Motor neuron (in vitro differentiated cells): ENCODE results near the gene SPTBN4. TPM values are rescaled to one million over a fixed set of nuclear protein-coding genes. Genes with fewer than 3 reads are reported as not detected.
"Not testable (repeated sequence)": the region's sequence is repeated elsewhere in the genome, so short reads cannot be mapped to it uniquely, and the experiment has no call there.

Source experiments
- ATAC-seq, 8 experiments: fragments of 200-7000 bp; cut with Tn5 transposase; replicated peaks in 6 of 8; 2 replicates each; pipeline ENCODE4 v1.8.0; 2021; ENCODE audit warnings: mild to moderate bottlenecking in 8 of 8, moderate library complexity in 8 of 8
- H3K27ac ChIP-seq, 2 donors: fragments of 250-450 bp; sonication (Bioruptor Pico); 2 replicates each; pipeline ENCODE4 v1.9.0; 2021; ENCODE audit warnings: antibody characterized with exemption in 2 of 2, mild to moderate bottlenecking in 2 of 2, moderate library complexity in 1 of 2
- H3K4me1 ChIP-seq, 2 donors: fragments of 250-450 bp; sonication (Bioruptor Pico); replicated peaks in 1 of 2; 2 replicates each; pipeline ENCODE4 v1.6.1; 2021; ENCODE audit warnings: antibody characterized with exemption in 2 of 2, mild to moderate bottlenecking in 2 of 2, moderate library complexity in 1 of 2
- H3K4me3 ChIP-seq, 5 donors: fragments of 250-450 bp; sonication (Bioruptor Pico); 2 replicates each; pipeline ENCODE4 v1.9.0; 2021; ENCODE audit warnings: antibody characterized with exemption in 5 of 5, mild to moderate bottlenecking in 5 of 5, moderate library complexity in 4 of 5
- WGBS, 10 experiments: fragments of 450-650 bp; shearing (Covaris generic); methylation state at CpG; one replicate each; pipeline ENCODE4 v1.0.0; 2022; 5-methylcytosine and 5-hydroxymethylcytosine counted together
- in situ Hi-C, 9 experiments: fragments of 400-800 bp; cut with MboI; loops; one replicate each; pipeline ENCODE4 v1.15.0; 2021; ENCODE audit warnings: low sequenced_read_pairs in 9 of 9, low pct_unique_long_range_greater_than_20kb in 2 of 9; ENCODE audit not compliant: unreplicated experiment in 9 of 9
- total RNA-seq, 8 experiments: library from RNA; unstranded; fragments of 300-600 nt; gene quantifications; 2 replicates each; pipeline versions ENCODE4 v1.2.3 to v1.2.4, GENCODE V29; 2022

Gene SPTBN4
- total RNA-seq, 8 experiments from 2014 or later = 0.56 to 10.1 (median 3.0) TPM

DNA sequence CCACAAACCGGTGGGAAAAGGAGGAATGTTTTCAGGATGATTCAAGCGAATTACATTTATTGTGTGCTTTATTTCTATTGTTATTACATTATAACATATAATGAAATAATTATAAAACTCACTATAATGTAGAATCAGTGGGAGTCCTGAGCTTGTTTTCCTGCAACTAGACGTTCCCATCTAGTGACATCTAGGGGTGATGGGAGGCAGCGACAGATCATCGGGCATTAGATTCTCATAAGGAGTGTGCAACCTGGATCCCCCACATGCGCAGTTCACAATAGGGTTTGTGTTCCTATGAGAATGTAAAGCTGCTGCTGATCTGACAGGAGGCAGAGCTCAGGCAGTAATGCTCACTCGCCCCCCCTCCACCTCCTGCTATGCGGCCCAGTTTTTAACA, 54.5 kb downstream of the SPTBN4 start:
- 40 to 100% (median 73%) methylated on average over 1 to 6 of the region's 8 CpGs; no CpG with 5 or more reads in 3 of the 10 experiments for WGBS, 10 experiments
- Histone ChIP-seq H3K4me1 (no peaks in the 10 kb centered on the region), H3K4me3 (no peak overlapping the region), H3K27ac (no peak overlapping the region)
- no peak for ATAC-seq
- in situ Hi-C loops = no loop called here

DNA sequence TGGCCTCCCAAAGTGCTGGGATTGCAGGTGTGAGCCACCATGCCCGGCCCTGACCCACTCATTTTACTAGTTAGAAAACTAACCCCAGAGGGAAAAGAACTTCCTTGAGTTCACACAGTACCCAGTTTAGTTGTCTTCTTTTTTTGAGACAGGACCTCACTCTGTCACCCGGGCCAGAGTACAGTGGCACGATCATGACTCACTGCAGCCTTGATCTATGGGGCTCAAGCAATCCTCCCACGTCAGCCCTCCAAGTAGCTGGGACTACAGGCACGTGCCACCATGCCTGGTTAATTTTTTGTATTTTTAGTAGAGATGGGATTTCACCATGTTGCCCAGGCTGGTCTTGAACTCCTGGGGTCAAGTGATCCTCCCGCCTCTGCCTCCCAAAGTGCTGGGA, 55.1 kb downstream of the SPTBN4 start:
- in situ Hi-C loops, H3K4me1 ChIP-seq, H3K27ac ChIP-seq, ATAC-seq, H3K4me3 ChIP-seq: not testable (repeated sequence)
- 0 to 96% (median 60%) methylated on average over 1 to 5 of the region's 6 CpGs; no CpG with 5 or more reads in 3 of the 10 experiments for WGBS, 10 experiments

DNA sequence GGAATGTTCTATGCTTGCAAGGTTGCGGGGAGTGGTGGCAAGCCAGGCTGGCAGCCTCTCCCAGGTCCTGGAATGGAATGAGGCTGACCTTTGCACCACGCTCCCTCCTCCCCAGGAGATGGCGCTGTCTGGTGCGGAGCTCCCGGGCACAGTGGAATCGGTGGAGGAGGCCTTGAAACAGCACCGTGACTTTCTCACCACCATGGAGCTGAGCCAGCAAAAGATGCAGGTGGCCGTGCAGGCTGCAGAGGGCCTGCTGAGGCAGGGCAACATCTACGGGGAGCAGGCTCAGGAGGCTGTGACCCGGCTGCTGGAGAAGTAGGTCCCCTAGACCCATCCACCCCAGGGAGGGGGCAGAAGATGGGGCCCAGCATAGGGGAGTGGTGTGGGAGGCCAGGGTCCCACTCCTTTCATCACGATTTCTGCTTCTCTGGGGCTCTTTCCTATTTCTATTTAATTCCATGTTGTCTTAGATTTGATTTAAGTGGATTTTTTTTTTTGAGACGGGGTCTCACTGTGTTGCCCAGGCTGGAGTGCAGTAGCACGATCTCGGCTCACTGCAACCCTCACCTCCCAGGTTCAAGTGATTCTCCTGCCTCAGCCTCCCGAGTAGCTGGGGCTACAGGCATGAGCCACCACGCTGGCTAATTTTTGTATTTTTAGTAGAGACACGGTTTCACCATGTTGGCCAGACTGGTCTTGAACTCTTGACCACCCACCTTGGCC, 56.7 kb downstream of the SPTBN4 start:
- ATAC-seq = peak; percentile 62 to 99 (median 81)
- no peaks in the 10 kb centered on the region for H3K4me1 ChIP-seq
- no peak overlapping the region for H3K27ac ChIP-seq
- H3K4me3 ChIP-seq = no peak overlapping the region
- in situ Hi-C loops = no loop called here
- 0 to 100% (median 50%) methylated on average over 1 to 7 of the region's 17 CpGs; no CpG with 5 or more reads in 4 of the 10 experiments for WGBS, 10 experiments

DNA sequence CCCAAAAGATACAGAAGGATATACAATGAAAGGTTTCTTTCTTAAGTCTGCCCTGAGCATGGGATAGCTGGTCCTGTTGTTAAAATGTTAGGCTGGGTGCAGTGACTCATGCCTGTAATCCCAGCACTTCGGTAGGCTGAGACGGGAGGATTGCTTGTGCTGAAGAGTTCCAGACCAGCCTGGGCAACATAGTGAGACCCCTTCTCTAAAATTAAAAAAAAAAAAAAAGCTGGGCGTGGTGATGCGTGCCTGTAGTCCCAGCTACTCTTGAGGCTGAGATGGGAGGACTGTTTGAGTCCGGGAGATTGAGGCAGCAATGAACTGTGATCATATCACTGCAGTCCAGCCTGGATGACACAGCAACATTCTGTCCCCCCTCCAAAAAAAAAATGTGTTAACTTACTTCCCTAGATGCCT, 57.3 kb downstream of the SPTBN4 start:
- ATAC-seq = no peak
- in situ Hi-C loops = no loop called here

DNA sequence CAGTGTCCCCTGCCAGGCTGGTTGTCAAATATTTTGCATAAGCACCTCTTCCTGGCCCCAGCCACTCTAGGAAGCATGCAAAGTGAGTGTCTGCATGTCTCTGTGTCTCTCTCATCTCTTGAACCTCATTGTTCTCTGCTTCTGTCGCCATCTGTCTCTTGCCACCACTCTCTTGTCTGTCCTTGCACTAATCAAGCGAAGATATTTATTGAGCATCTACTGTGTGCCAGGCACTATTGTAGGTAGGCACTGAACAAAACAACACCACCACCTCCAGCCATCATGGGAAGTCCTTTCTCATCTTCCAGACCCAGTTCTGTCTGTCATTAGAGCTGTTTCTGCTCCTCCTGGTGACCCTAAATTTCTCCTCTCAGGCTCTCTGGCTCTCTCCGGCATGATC, 57.9 kb downstream of the SPTBN4 start:
- ATAC-seq = no peak
- Histone ChIP-seq H3K4me3 (no peak overlapping the region), H3K27ac (no peak overlapping the region), H3K4me1 (peaks cover 0 to 3% of the 10 kb centered on the region in 2 donors)
- in situ Hi-C loops = no loop called here
- 73 to 90% (median 84%) methylated on average over 1 to 3 of the region's 3 CpGs; no CpG with 5 or more reads in 3 of the 10 experiments for WGBS, 10 experiments

More for the DNA sequence above, 57.3 kb downstream of the SPTBN4 start:
- H3K4me3 ChIP-seq = no peak overlapping the region
- no peaks in the 10 kb centered on the region for H3K4me1 ChIP-seq
- H3K27ac ChIP-seq = no peak overlapping the region
- 14 to 100% (median 51%) methylated on average over 1 to 5 of the region's 5 CpGs; no CpG with 5 or more reads in 3 of the 10 experiments for WGBS, 10 experiments

DNA sequence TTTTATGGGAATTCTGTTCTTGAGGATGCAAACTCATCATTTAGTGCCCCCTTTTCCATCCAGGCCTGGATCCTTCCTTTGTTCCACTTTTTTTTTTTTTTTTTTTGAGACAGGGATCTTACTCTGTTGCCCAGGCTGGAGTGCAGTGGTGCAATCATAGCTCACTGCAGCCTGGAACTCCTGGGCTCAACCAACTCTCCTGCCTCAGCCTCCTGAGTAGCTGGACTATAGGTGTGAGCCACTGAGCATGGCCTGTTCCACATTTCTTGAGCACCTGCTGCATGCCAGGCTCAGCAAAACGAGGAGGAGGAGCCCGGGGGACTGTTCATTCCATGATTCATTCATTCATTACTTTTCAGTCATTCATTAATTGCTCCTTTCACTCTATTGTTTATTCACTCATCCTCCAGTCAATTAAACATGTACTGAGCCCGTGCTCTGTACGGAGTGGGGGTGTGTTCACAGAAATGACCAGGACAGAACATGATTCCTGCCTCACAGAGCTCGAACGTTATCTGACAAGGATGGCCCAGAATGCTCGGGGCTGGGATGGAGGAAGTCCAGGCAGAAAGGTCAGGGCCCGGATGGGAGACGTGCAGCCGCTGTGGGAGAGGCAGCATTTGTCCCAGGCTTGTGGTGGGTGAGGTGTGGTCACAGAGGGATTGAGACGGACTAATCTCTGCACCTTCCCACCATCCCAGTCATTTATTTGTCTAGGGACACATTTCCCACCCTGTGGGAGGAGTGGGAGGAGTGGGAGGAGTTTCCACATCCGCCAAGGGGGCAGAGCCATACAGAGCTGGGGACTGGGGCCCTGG, 58.6 kb downstream of the SPTBN4 start:
- Histone ChIP-seq H3K27ac (no peak overlapping the region), H3K4me3 (no peak overlapping the region), H3K4me1 (peaks cover 0 to 6% of the 10 kb centered on the region in 2 donors)
- in situ Hi-C loops = no loop called here
- ATAC-seq = no peak
- 0 to 69% (median 44%) methylated on average over 1 to 7 of the region's 12 CpGs; no CpG with 5 or more reads in 2 of the 10 experiments for WGBS, 10 experiments

DNA sequence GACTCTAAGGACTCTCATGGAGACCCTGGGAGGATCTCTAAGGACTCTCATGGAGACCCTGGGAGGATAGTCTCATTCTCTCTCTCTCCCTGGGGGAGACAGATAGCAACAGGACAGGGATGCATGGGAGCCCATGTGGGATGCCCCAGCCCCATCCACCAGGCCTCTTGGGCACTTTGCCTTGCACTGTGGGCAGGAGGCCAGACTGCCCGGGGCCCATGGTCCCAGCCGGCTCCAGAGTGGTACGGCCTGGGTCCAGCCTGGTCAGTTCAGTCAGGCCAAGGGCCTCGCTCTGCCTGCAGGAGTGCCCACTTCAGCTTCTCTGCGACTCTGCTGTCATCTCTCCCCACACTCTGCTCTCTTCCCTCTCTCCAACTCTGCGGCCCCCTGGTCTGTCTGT, 61.3 kb downstream of the SPTBN4 start:
- Histone ChIP-seq H3K4me1 (peaks cover 0 to 6% of the 10 kb centered on the region in 2 donors), H3K27ac (no peak overlapping the region), H3K4me3 (no peak overlapping the region)
- in situ Hi-C loops = no loop called here
- ATAC-seq = no peak
- 30 to 84% (median 64%) methylated on average over 1 to 5 of the region's 6 CpGs; no CpG with 5 or more reads in 1 of the 10 experiments for WGBS, 10 experiments

DNA sequence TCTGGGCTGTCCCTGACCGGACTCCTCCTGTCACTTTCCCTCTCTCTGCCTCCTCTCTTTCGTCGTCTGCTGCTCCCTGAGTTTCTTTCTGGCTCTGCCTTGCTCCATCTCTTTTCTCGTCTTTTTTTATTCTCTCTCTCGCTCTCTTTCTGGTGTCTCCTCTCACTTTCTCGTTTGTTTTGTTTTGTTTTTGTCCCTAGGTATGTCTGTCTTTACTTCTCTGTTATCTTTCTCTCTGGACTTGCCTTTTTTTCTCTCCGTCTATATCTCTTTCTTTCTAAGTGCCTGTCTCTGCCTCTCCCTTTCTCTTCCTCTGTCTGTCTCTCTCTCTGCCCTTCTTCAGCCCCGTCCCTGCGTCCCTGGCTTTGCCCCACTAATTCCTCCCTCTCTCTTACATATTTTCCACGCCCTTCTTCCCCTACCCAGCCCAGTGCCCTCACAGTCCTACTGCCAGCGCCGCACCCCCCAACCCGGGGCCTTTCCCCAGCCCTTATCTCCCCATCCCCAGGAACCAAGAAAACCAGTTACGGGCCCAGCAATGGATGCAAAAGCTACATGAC, 61.8 kb downstream of the SPTBN4 start:
- in situ Hi-C loops = no loop called here
- H3K4me3 ChIP-seq = no peak overlapping the region
- WGBS, 10 experiments = 37 to 89% (median 71%) methylated on average over 3 to 13 of the region's 14 CpGs; no CpG with 5 or more reads in 1 of the 10 experiments
- ATAC-seq = no peak
- H3K4me1 ChIP-seq = peaks cover 0 to 6% of the 10 kb centered on the region in 2 donors
- no peak overlapping the region for H3K27ac ChIP-seq

DNA sequence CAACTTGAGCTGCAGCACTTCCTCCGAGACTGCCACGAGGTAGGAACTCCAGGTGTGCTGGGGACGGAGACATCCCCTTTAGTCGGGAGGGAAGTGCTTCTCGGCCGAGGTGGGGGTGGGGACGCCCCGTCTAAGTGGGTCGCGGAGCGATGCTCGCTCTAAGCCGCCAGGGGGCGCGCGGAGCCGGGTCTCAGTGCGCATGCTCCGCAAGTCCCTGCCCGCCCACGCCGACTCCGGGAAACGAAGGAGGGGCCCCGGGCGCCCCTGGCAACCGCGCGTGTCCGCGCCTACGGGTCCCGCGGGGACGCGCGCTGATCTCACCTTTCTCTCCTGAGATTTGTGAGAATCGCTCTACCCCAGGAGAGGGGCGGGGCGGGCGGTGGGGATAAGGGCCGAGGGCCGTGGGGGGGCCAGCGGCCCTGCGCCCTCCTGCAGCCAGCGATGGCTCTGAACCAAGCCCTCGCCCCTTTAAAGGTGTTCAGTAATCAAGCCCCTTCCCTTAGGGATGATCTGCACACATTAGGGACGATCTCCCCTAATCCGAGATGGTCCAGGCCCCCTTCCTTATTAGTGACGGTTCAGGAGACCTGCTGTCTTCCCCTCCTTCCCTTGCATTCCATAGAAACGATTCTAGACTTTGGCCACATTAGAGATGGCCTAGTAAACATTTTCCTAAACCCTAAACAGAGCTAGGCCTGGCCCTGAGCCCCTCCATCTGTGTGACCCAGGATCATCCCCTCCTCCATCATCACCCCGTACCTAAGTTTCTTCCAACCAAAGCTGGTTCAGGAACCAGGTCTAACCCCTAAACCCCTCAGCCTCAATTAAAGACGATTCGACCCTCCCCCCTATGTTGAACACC, 62.5 kb downstream of the SPTBN4 start:
- Histone ChIP-seq H3K4me3 (peak overlapping the region; percentile 18 to 41 (median 36)), H3K4me1 (peaks cover 0 to 6% of the 10 kb centered on the region in 2 donors), H3K27ac (no peak overlapping the region)
- ATAC-seq = peak; percentile 69 to 82 (median 80)
- in situ Hi-C loops = no loop called here
- 0 to 40% (median 32%) methylated on average over 1 to 12 of the region's 54 CpGs; no CpG with 5 or more reads in 4 of the 10 experiments for WGBS, 10 experiments

DNA sequence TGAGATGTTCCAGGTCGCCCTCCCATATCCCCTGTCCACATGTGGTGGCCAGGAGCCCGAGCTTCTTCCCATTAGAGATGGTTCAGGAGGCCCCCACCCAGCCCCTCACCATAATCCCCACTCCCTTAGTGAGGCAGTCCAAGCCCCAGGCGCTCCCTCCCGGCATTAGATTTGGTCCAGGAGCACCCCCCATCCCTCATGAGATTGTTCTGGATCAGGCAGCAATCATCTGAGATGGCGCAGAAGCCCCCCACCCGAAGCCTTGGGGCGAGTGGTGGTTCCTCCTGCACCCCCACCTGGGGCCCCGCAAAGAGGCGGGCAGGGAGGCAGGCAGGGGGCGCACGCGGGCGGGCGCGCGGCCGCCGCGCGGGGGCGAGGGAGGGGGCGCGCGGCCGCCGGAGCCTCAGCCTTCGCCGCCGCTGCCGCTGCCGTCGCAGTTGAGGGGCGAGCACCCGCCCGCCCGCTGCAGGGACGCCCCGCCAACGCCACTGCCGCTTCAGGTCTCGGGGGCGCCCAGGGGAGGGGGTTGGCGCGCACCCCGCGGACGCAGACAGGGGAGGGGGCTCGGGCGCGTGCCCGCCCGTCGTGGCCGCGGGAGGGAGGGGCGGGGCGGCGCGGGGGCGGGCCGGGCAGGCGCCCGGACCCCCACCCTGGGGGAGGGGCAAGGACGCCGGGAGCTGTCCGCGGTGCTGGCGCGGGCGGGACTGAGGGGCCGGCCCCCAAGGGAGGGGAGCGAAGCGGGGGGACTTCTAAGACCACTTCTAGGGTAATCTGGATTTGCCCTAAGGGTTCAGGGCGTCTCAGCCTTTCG, 63.5 kb downstream of the SPTBN4 start:
- Histone ChIP-seq H3K4me3 (peak overlapping the region; percentile 23 to 41 (median 36)), H3K4me1 (peaks cover 0 to 6% of the 10 kb centered on the region in 2 donors), H3K27ac (no peak overlapping the region)
- no CpG with 5 or more reads among the region's 75 CpGs for WGBS, 10 experiments
- in situ Hi-C loops = no loop called here
- ATAC-seq = peak in 7 of 8 experiments; percentile 20 to 76 (median 52)

DNA sequence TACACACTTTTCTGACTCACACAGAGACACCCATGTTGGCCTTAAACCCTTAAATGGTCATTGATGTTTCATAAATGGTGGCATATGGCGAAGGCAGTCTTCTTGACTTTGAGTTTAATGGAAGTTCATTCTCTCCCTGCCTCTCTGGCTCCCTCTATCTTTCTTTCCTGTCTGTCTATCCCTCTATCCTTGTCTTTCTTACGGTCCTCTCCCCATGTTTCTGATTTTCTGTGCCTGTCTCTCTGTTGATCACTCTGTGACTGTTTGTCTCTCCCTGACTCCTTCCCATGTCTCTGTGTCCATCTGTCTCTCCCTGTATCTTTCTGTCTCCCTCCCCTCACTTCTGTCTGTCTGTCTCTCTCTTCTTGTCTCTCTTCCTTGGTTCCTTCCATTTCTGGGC, 66.7 kb downstream of the SPTBN4 start:
- WGBS, 10 experiments = 17 to 81% (median 57%) methylated on average over 1 to 2 of the region's 2 CpGs; no CpG with 5 or more reads in 2 of the 10 experiments
- Histone ChIP-seq H3K4me1 (peaks cover 0 to 6% of the 10 kb centered on the region in 2 donors), H3K27ac (no peak overlapping the region), H3K4me3 (no peak overlapping the region)
- in situ Hi-C loops = no loop called here
- no peak for ATAC-seq

DNA sequence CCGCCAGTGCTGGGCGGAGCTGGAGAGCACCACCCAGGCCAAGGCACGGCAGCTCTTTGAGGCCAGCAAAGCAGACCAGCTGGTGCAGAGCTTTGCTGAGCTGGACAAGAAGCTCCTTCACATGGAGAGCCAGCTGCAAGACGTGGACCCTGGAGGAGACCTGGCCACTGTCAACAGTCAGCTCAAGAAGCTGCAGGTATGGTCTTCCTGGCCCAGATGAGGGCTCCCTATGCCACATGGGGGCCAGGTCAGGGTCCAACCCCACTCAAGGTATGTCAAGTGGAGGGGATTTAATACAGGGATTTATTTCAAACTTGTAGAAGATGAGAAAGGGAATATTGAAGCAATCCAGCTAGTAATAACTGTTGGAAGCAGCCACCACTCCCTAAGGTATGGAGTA, 67.3 kb downstream of the SPTBN4 start:
- Histone ChIP-seq H3K4me1 (peaks cover 0 to 6% of the 10 kb centered on the region in 2 donors), H3K4me3 (no peak overlapping the region), H3K27ac (no peak overlapping the region)
- in situ Hi-C loops = no loop called here
- no peak for ATAC-seq
- 75% methylated on average over 2 of the region's 4 CpGs; no CpG with 5 or more reads in 9 of the 10 experiments for WGBS, 10 experiments
